Measurements from ENCODE around the gene PIK3R3. TPM values are rescaled to one million over a fixed set of nuclear protein-coding genes. Genes with fewer than 3 reads are reported as not detected.

The PIK3R3 gene
- total RNA-seq, 1 donor from 2014 or later = 41.3 TPM

DNA sequence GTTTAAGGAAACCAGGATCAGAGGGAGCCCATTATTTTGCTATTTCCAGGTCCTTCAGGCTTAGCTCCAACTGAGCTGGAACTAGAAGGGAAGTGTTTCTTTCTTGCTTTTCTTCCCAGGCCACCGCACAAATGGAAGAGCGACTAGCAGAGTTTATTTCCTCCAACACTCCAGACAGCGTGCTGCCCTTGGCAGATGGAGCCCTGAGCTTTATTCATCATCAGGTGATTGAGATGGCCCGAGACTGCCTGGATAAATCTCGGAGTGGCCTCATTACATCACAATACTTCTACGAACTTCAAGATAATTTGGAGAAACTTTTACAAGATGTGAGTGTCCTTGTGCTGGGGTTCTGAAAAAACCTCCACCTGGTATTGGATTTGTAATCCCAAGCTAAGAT lies 121.8 kb downstream of the PIK3R3 start:
- no peak for DNase-seq (ENCODE audit: low spot score in 2 of 2, unreplicated experiment in 2 of 2)

DNA sequence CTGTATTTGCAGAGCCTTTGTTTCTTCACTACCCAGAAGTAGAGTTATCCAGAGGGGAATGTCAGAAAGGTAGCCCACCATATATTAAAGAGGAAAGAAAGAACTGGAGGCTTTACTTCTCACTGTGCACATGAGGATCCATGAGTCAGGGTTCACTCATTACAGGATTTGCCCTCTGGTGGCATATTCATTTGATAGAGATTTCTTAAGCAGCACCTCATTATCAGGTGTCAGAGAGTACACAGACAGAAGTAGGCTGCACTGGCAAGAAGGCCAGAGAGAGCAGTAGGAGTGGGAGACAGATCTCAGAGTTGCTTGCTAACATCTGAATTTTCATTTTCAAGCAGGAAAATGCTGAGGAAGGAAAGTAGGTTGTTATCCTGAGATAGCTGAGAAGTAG lies 123.8 kb downstream of the PIK3R3 start:
- no peak overlapping the region for H3K27ac Mint-ChIP-seq
- no peak for DNase-seq (ENCODE audit: low spot score in 2 of 2, unreplicated experiment in 2 of 2)
- no peaks in the 10 kb centered on the region for H3K4me1 Mint-ChIP-seq
- H3K4me3 Mint-ChIP-seq = no peak overlapping the region
- H3K9me3 Mint-ChIP-seq = no peaks in the 10 kb centered on the region
- peaks cover 33% of the 10 kb centered on the region for H3K36me3 Mint-ChIP-seq
- no peaks in the 10 kb centered on the region for H3K27me3 Mint-ChIP-seq (ENCODE audit: low read depth)
- TF ChIP-seq, protein P1, sequence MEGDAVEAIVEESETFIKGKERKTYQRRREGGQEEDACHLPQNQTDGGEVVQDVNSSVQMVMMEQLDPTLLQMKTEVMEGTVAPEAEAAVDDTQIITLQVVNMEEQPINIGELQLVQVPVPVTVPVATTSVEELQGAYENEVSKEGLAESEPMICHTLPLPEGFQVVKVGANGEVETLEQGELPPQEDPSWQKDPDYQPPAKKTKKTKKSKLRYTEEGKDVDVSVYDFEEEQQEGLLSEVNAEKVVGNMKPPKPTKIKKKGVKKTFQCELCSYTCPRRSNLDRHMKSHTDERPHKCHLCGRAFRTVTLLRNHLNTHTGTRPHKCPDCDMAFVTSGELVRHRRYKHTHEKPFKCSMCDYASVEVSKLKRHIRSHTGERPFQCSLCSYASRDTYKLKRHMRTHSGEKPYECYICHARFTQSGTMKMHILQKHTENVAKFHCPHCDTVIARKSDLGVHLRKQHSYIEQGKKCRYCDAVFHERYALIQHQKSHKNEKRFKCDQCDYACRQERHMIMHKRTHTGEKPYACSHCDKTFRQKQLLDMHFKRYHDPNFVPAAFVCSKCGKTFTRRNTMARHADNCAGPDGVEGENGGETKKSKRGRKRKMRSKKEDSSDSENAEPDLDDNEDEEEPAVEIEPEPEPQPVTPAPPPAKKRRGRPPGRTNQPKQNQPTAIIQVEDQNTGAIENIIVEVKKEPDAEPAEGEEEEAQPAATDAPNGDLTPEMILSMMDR (IDR thresholded peaks at IDR 0.05; ENCODE audit: unreplicated experiment) = no peak

More for the DNA sequence above, 121.8 kb downstream of the PIK3R3 start:
- Mint-ChIP-seq H3K27ac (no peak overlapping the region), H3K36me3 (peaks cover 36% of the 10 kb centered on the region), H3K4me1 (no peaks in the 10 kb centered on the region), H3K9me3 (no peaks in the 10 kb centered on the region), H3K4me3 (no peak overlapping the region), H3K27me3 (ENCODE audit: low read depth) (no peaks in the 10 kb centered on the region)
- TF ChIP-seq, protein P1 (IDR thresholded peaks at IDR 0.05; ENCODE audit: unreplicated experiment) = no peak

DNA sequence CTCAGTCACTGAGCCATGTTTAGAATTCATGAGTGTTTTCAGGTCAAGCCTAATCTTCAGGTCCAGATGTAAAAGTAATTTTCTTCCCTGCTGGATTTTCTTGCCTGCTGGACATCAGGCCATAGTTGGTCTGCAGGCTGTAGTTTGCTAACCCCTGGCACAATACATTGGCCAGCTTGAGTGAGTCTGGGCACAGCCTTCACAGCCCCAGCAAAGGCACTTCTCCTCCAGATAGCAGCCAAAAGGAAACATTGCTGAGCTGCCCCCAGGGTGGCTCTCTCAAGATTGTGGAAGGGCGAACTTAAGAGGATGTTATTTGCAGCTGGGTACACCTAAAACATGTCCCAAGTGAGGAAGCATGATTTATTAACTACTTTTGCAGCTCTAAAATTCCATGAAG lies 126.8 kb downstream of the PIK3R3 start:
- H3K4me1 Mint-ChIP-seq = no peaks in the 10 kb centered on the region
- H3K9me3 Mint-ChIP-seq = no peaks in the 10 kb centered on the region
- peaks cover 33% of the 10 kb centered on the region for H3K36me3 Mint-ChIP-seq
- no peak overlapping the region for H3K27ac Mint-ChIP-seq
- no peaks in the 10 kb centered on the region for H3K27me3 Mint-ChIP-seq (ENCODE audit: low read depth)
- H3K4me3 Mint-ChIP-seq = no peak overlapping the region
- no peak for DNase-seq (ENCODE audit: low spot score in 2 of 2, unreplicated experiment in 2 of 2)
- TF ChIP-seq, protein P1 (IDR thresholded peaks at IDR 0.05; ENCODE audit: unreplicated experiment) = no peak

DNA sequence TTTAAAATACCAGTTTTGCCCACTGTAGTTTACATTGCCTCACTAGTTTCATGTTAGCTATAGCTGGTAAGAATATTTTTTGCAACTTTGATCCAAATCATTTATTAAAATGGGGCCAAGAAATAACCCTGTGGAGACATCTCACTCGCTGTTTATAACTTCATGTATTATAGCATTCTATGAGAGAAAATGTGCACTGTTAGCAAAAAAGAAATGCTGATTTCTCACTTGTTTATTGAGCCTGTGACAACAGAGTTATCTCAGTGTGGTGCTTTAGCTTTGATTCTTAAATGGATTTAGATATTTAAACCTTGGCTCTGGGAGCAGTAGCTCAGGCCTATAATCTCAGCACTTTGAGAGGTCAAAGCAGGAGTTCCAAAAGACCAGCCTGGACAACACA lies 127.9 kb downstream of the PIK3R3 start:
- H3K36me3 Mint-ChIP-seq = peaks cover 26% of the 10 kb centered on the region
- no peak overlapping the region for H3K27ac Mint-ChIP-seq
- DNase-seq (ENCODE audit: low spot score in 2 of 2, unreplicated experiment in 2 of 2) = no peak
- H3K4me1 Mint-ChIP-seq = no peaks in the 10 kb centered on the region
- H3K27me3 Mint-ChIP-seq (ENCODE audit: low read depth) = no peaks in the 10 kb centered on the region
- H3K4me3 Mint-ChIP-seq = no peak overlapping the region
- TF ChIP-seq, protein P1 (IDR thresholded peaks at IDR 0.05; ENCODE audit: unreplicated experiment) = no peak
- H3K9me3 Mint-ChIP-seq = no peaks in the 10 kb centered on the region

DNA sequence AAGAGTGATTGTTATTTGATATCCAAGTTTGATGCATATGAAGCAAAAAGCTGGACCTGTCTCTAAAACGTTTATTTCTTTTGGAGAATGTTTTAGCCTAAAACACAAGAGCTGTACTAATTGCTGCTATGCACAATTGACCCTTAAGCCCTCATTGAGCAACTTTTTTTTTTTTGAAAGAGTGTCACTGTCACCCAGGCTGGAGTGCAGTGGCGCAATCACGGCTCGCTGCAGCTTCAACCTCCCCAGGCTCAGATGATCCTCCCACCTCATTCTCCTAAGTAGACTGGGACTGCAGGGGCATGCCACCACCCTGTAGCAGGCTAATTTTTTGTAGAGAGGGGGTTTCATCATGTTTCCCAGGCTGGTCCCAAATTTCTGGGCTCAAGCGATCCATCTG lies 129.1 kb downstream of the PIK3R3 start:
- no peak overlapping the region for H3K4me3 Mint-ChIP-seq
- H3K36me3 Mint-ChIP-seq = peaks cover 19% of the 10 kb centered on the region
- H3K9me3 Mint-ChIP-seq = no peaks in the 10 kb centered on the region
- H3K27ac Mint-ChIP-seq = no peak overlapping the region
- no peaks in the 10 kb centered on the region for H3K4me1 Mint-ChIP-seq
- no peaks in the 10 kb centered on the region for H3K27me3 Mint-ChIP-seq (ENCODE audit: low read depth)
- TF ChIP-seq, protein P1 (IDR thresholded peaks at IDR 0.05; ENCODE audit: unreplicated experiment) = no peak
- DNase-seq (ENCODE audit: low spot score in 2 of 2, unreplicated experiment in 2 of 2) = no peak

DNA sequence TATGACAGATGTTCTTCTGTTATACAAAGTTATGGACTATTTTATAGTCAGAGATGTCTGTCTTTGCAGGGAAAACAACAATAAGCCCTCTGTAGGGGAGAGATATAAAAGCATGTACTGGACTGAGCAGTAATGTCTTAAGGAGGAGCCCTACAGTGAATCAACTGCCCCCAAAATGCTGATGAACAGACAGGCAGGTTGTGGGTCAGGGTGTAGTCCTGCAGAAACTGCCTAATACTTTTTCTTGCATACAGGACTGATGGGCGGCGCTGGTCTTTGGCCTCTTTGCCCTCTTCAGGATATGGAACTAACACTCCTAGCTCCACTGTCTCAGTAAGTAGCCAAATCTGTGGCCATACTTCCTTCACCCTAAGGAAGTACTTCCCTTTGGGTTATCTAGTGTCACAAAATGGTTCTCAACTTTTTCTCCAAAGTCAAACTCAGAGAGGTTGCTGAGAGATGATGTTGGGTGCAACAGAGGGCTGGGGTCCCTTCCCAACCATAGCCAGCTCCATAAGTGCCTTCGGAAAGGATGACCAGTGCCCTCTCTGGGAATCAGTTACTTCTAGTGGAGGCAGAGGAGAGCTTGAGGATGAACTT lies 129.8 kb downstream of the PIK3R3 start:
- Mint-ChIP-seq H3K4me3 (no peak overlapping the region), H3K9me3 (no peaks in the 10 kb centered on the region), H3K27ac (no peak overlapping the region), H3K27me3 (ENCODE audit: low read depth) (no peaks in the 10 kb centered on the region), H3K36me3 (peaks cover 17% of the 10 kb centered on the region), H3K4me1 (peaks cover 2% of the 10 kb centered on the region)
- TF ChIP-seq, protein P1 (IDR thresholded peaks at IDR 0.05; ENCODE audit: unreplicated experiment) = no peak
- DNase-seq (ENCODE audit: low spot score in 2 of 2, unreplicated experiment in 2 of 2) = no peak
